ENCODE data around the gene RHBDD1. TPM values are rescaled to one million over a fixed set of nuclear protein-coding genes. Genes with fewer than 3 reads are reported as not detected.

RHBDD1 gene
- total and polyA plus RNA-seq, 2 donors: 15.1 to 73.5 TPM

DNA sequence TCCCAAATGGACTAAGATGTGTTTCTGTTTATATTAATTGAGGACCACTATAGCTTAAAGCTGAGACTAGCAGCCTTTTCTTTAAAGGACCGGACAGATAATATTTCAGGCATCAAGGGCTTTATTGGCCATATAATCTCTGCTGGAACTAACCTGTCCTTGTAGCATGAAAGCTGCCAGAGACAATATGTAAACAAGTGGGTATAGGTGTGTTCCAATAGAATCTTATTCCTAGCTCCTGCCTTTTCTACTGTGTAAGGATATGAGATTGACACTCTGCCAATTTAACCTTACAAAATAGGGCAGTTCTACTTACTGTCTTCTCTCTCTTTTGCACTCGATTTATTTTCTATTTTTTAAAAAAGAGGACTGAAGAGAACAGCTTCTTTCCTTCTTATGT is 74.0 kb downstream of the RHBDD1 start:
- Histone ChIP-seq H3K36me3 (ENCODE audit: insufficient read depth) (no peaks in the 10 kb centered on the region), H3K4me1 (ENCODE audit: insufficient read depth) (no peaks in the 10 kb centered on the region), H3K27ac (ENCODE audit: low read depth) (no peak overlapping the region), H3K4me3 (ENCODE audit: low read depth, low read length) (no peak overlapping the region)
- no peak for DNase-seq (ENCODE audit: extremely low spot score)
- 83% methylated on average over 2 of the region's 2 CpGs for WGBS

DNA sequence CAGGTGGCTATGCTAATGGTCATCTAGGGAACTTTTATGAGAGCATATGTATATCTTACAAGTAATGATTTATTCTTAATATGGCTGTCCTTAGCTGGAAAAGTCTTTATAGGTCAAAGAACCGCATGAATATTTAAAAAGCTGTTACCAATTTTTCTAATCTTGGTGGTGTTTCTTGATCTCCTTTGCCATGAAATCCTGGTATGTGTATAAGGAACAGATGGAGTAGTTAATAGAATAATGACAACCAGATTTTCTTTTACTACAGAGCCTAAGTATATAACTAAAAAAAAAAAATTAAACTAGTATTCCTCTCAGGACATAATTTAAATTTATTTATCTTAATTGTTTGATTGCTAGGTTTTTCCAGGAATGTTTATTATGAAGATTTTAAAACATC is 74.5 kb downstream of the RHBDD1 start:
- Histone ChIP-seq H3K4me3 (ENCODE audit: low read depth, low read length) (no peak overlapping the region), H3K4me1 (ENCODE audit: insufficient read depth) (no peaks in the 10 kb centered on the region), H3K27ac (ENCODE audit: low read depth) (no peak overlapping the region), H3K36me3 (ENCODE audit: insufficient read depth) (no peaks in the 10 kb centered on the region)
- WGBS: 0% methylated on average over 1 of the region's 1 CpG
- no peak for DNase-seq (ENCODE audit: extremely low spot score)

DNA sequence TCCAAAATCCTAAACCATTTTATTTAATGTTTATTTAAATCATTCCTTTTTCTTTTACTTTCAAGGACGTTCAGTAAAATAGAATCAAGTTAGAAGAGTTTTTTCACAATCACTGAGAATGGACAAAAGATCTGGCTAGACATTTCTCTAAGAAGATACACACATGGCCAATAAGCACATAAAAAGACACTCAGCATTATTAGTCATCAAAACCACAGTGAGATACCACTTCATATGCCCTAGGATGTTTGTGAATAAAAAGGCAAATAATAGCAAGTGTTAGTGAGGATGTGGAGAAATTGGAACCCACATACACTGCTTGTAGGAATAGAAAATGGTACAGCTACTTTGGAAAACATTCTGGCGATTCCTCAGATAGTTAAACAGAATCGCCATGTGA is 76.1 kb downstream of the RHBDD1 start:
- no peak for DNase-seq (ENCODE audit: extremely low spot score)
- no peaks in the 10 kb centered on the region for H3K36me3 ChIP-seq (ENCODE audit: insufficient read depth)
- no peak overlapping the region for H3K4me3 ChIP-seq (ENCODE audit: low read depth, low read length)

DNA sequence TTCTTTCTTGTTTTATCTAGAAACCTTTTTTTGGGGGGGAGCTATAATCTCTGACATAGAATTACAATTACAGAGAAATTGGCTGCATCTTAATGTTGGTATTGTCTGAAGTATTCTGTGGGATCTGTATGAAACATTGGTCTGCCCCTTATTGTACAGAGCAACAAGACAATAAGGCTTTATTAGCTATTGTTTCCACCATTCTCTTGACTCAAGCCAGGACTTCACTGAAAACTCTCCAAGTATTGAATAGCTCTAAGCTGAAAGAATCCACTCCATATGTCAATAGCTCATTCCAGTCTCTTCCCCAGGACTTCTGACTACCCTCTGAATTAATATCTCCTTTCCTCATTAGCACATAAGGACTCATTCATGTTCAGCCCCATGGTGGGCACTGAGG is 77.8 kb downstream of the RHBDD1 start:
- H3K27ac ChIP-seq (ENCODE audit: low read depth): no peak overlapping the region
- no peaks in the 10 kb centered on the region for H3K36me3 ChIP-seq (ENCODE audit: insufficient read depth)
- H3K4me1 ChIP-seq (ENCODE audit: insufficient read depth): no peaks in the 10 kb centered on the region
- DNase-seq (ENCODE audit: extremely low spot score): no peak
- H3K4me3 ChIP-seq (ENCODE audit: low read depth, low read length): no peak overlapping the region

More for the DNA sequence above, 76.1 kb downstream of the RHBDD1 start:
- Histone ChIP-seq H3K4me1 (ENCODE audit: insufficient read depth) (no peaks in the 10 kb centered on the region), H3K27ac (ENCODE audit: low read depth) (no peak overlapping the region)
- 94% methylated on average over 3 of the region's 3 CpGs for WGBS

DNA sequence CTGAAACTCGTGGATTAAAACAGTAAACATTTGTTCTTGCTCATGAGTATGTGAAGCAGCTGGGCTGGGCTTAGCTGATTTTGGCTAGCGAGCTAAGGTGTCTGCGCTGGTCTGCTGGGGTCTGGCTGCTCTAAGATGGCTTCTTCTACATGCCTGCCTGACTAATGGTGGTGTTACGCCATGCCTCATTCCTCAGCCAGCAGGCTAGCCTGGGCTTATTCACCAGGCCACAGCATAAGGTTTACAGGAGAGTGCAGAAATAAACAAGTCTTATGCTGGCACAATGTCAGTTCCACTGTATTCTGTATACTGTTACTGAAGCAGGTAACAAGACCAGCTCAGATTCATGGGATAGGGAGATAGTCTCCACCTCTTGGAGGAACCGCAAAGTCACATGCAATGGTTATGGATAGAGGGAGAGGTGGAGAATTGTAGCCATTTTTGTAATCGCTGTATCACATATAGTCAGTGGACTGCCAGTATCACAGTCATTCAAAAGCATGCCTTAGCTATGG is 80.0 kb downstream of the RHBDD1 start:
- WGBS: 76% methylated on average over 6 of the region's 6 CpGs

DNA sequence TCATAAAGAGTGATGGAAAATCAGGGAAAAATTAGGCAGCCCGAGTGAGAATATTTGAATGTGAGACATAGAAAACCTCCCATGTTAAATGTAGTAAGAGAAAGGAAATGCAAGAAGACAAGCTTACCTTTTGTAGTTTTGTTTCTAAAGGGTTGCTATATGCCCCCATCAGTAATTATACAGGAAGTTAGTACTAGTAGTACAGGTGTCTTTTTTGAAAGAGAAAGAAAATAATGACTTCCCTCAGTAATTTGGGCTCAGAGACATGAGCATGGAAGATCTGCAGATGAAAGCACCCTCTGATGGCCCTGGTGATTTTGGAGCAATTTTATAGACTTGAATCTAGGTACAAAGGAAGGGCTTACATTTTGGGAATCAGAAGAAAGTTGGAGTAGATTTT is 80.8 kb downstream of the RHBDD1 start:
- WGBS: 88% methylated on average over 1 of the region's 1 CpG
- Histone ChIP-seq H3K27ac (ENCODE audit: low read depth) (no peak overlapping the region), H3K4me1 (ENCODE audit: insufficient read depth) (no peaks in the 10 kb centered on the region), H3K4me3 (ENCODE audit: low read depth, low read length) (no peak overlapping the region), H3K36me3 (ENCODE audit: insufficient read depth) (no peaks in the 10 kb centered on the region)
- no peak for DNase-seq (ENCODE audit: extremely low spot score)

More for the DNA sequence above, 80.0 kb downstream of the RHBDD1 start:
- no peaks in the 10 kb centered on the region for H3K36me3 ChIP-seq (ENCODE audit: insufficient read depth)
- H3K4me1 ChIP-seq (ENCODE audit: insufficient read depth): no peaks in the 10 kb centered on the region
- no peak overlapping the region for H3K27ac ChIP-seq (ENCODE audit: low read depth)
- H3K4me3 ChIP-seq (ENCODE audit: low read depth, low read length): no peak overlapping the region
- no peak for DNase-seq (ENCODE audit: extremely low spot score)

DNA sequence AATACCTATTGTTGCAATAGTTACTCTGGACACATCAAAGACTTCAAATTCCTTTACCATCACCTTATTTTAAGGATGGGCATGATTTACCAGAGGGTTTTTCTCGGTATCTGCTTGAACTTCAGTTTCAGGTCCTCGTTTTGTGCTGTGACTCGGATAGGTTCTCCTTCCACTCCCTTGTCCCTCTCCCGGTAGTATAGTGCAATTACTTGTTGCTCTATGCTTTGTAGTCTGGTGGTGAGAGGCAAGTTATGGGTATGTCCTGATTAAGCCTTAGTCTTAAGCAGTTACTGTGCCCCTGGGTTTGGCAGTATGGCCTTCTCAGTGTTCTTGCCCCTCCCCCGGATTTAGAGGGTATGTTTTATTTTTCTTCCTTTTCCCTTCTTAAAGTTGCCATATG is 96.6 kb downstream of the RHBDD1 start:
- H3K4me3 ChIP-seq (ENCODE audit: low read depth, low read length): no peak overlapping the region
- DNase-seq (ENCODE audit: extremely low spot score): no peak
- WGBS: 92% methylated on average over 5 of the region's 5 CpGs
- H3K27ac ChIP-seq (ENCODE audit: low read depth): no peak overlapping the region
- no peaks in the 10 kb centered on the region for H3K4me1 ChIP-seq (ENCODE audit: insufficient read depth)
- no peaks in the 10 kb centered on the region for H3K36me3 ChIP-seq (ENCODE audit: insufficient read depth)

DNA sequence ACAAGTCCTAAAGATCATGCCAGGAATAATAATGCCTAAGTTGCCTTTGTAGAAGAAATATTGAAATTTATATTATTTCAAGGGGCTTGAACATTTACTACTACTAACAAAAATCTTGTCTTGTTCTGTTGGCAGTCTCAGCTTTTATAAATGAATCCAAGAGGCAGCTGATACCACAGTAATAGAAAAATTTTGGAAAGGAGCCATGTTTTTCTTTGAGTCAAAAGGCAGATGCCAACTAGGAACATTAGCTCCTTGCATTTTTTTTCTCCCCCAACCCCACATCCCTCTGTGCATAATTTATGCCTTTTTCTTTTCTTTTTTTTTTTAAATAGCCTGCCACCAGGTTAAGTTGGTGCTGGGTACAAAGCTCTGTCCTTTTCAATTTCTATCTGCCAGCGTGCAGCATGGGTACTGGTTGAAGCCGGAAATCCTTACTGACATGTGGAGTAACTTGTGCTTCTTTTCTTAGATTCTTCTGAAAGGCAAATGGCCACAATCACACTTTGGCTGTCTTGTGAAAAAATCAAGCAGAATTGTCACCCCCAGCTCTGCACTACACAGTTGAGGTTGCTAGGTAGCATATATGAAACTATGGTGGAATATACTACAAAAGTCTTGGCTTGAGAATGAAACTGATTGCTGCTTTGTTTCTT is 98.8 kb downstream of the RHBDD1 start:
- WGBS: 97% methylated on average over 2 of the region's 2 CpGs

DNA sequence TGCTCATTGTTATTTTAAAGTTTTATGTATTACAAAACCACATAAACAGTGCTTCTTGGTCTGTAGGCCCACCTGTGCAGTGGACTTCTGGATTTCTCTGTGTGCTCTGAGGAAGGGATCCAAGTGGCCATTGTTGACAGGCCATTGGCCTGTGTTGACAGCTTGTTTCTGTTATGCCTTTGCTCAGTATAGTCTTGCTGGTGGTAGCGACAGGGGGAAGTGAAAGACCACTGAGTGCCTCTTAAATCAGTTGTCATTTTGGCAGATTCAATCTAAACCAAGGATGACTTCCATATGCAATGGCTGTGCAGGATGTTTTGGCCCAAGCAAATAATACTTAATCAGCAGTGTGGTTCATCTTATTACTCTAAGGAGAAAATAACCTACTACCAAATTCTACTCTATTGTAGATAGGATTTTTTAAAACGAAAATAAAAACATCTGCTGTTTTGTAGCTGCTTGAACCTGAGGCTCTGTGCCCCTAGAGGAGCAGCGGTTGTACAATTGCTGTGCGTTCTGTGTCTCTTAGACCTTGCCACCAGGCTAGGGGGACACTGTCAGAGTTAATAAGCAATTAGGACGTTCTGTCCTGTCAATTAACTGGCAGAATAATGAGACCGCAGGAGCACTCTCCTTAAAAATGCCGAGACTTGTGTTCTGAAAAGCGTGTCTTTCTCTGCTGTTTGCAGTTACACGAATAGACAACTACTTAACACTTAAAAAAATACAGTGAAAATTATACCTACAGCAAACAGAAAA is 108.2 kb downstream of the RHBDD1 start:
- Histone ChIP-seq H3K36me3 (ENCODE audit: insufficient read depth) (no peaks in the 10 kb centered on the region), H3K4me1 (ENCODE audit: insufficient read depth) (no peaks in the 10 kb centered on the region), H3K27ac (ENCODE audit: low read depth) (no peak overlapping the region), H3K4me3 (ENCODE audit: low read depth, low read length) (no peak overlapping the region)
- DNase-seq (ENCODE audit: extremely low spot score): no peak
- 89% methylated on average over 9 of the region's 9 CpGs for WGBS

More for the DNA sequence above, 98.8 kb downstream of the RHBDD1 start:
- DNase-seq (ENCODE audit: extremely low spot score): no peak
- H3K27ac ChIP-seq (ENCODE audit: low read depth): no peak overlapping the region
- H3K36me3 ChIP-seq (ENCODE audit: insufficient read depth): no peaks in the 10 kb centered on the region
- H3K4me3 ChIP-seq (ENCODE audit: low read depth, low read length): no peak overlapping the region
- no peaks in the 10 kb centered on the region for H3K4me1 ChIP-seq (ENCODE audit: insufficient read depth)

DNA sequence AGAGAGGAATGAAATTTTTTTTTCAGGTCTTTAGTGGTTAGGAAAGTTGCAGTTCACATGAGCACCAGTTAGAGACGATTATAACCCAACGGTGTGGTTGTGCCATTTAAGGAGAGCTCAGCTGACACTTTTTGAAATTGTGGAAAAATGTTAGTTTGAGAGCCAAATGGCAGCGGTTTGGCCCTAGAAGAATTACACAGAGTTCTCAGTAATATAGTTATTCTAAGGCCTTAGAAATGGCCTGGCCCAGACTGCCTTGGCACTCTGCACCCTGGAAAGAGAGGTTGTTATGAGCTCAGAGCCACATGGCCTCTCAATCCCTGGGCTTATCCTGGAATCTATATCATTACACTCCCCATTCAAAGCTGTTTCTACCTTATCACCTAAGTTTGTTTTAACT is 117.4 kb downstream of the RHBDD1 start:
- WGBS: 66% methylated on average over 3 of the region's 3 CpGs
- H3K4me1 ChIP-seq (ENCODE audit: insufficient read depth): no peaks in the 10 kb centered on the region
- no peaks in the 10 kb centered on the region for H3K36me3 ChIP-seq (ENCODE audit: insufficient read depth)
- DNase-seq (ENCODE audit: extremely low spot score): no peak
- H3K4me3 ChIP-seq (ENCODE audit: low read depth, low read length): no peak overlapping the region
- no peak overlapping the region for H3K27ac ChIP-seq (ENCODE audit: low read depth)

DNA sequence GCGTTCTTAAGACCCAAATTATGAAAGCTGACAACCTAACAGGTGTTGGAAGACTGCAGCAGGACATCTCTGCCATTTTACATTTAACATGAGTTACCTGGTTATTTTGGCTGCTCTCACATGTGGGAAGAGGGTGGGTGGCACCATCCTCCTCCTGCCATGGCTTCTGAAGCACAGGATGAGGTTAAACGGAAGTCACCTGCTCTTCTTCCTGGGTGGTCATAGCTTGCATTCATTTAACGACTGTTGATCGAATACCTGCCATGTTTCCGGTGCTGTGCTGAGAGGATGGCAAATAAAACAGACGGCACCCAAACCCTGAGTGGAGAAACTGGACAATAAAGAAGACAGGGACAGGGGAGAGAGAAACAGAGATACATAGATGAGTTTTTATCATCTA is 118.0 kb downstream of the RHBDD1 start:
- no peak overlapping the region for H3K4me3 ChIP-seq (ENCODE audit: low read depth, low read length)
- 88% methylated on average over 6 of the region's 6 CpGs for WGBS
- no peak overlapping the region for H3K27ac ChIP-seq (ENCODE audit: low read depth)
- no peaks in the 10 kb centered on the region for H3K36me3 ChIP-seq (ENCODE audit: insufficient read depth)
- H3K4me1 ChIP-seq (ENCODE audit: insufficient read depth): no peaks in the 10 kb centered on the region
- DNase-seq (ENCODE audit: extremely low spot score): no peak

DNA sequence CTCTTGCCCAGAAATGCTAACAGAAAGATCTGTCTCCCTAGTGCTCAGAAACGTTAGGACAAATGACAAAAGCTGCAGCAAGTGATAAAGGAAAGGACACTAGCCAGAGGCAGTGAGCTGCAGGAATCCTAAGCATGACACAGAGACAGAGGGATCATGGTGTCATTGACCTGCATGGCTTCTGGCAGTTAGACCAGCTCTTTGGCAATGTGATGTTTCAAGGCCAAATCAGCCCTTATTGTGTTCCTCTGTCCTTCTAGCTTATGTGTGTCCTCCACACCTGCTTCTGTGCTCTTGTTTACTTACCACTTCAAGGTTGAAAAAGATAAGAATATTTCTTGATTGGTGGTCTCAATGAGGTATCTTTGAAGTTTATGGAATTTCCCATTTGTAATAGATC is 120.8 kb downstream of the RHBDD1 start:
- WGBS: 42% methylated on average over 1 of the region's 1 CpG
- no peak overlapping the region for H3K4me3 ChIP-seq (ENCODE audit: low read depth, low read length)
- no peaks in the 10 kb centered on the region for H3K4me1 ChIP-seq (ENCODE audit: insufficient read depth)
- no peaks in the 10 kb centered on the region for H3K36me3 ChIP-seq (ENCODE audit: insufficient read depth)
- no peak overlapping the region for H3K27ac ChIP-seq (ENCODE audit: low read depth)
- no peak for DNase-seq (ENCODE audit: extremely low spot score)

DNA sequence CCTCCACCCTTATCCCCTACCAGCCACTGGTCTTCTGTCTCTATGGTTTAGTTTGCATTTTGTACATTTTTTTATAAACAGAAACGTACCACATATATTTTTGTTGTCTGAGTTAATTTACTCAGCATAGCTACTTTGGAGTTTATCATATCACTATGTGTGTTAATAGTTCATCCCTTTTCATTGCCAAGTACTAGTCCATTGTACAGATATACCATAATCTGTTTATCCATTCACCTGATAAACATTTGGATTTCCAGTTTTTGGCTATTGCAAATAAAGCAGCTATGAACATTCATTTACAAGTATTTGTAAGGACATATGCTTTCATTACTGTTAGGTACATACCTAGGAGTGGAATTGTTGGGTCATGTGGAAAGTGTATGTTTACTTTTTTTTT is 123.6 kb downstream of the RHBDD1 start:
- 86% methylated on average over 1 of the region's 1 CpG for WGBS
- Histone ChIP-seq H3K4me1 (ENCODE audit: insufficient read depth) (no peaks in the 10 kb centered on the region), H3K4me3 (ENCODE audit: low read depth, low read length) (no peak overlapping the region), H3K36me3 (ENCODE audit: insufficient read depth) (no peaks in the 10 kb centered on the region), H3K27ac (ENCODE audit: low read depth) (no peak overlapping the region)
- DNase-seq (ENCODE audit: extremely low spot score): no peak

DNA sequence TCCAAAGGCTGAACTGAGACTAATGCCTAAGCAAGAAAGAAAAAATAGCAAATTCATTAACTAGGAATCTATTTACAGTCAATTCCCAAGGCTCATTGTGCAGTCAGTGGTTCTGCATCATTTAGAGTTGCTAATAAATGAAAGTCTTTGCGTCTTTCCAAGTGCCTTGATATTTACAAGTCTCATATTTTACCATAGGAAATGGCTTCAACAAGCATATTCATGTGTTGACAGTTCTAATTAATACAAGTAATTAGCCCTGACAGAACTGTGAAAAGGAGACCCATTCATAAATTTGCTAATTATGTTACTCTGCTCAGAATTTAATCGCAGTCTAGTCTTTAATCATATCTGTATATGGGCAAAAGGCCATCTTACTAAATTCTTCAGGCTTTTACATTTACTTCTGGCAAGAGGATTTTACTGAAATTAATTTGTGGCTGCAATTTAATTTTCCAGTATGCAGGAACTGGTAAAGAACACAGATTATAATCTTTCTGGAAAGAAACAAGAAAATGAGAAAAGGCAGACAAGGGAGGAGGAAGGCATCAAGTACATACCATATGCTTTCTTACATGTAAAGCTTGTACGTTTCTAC is 126.4 kb downstream of the RHBDD1 start:
- Histone ChIP-seq H3K27ac (ENCODE audit: low read depth) (no peak overlapping the region), H3K4me3 (ENCODE audit: low read depth, low read length) (no peak overlapping the region), H3K4me1 (ENCODE audit: insufficient read depth) (no peaks in the 10 kb centered on the region), H3K36me3 (ENCODE audit: insufficient read depth) (no peaks in the 10 kb centered on the region)
- DNase-seq (ENCODE audit: extremely low spot score): no peak
- WGBS: 93% methylated on average over 3 of the region's 3 CpGs

Data from urinary bladder (tissue), 4 donors.